WTC11 (cell line): ENCODE data around the gene SEBOX. TPM values are rescaled to one million over a fixed set of nuclear protein-coding genes. Genes with fewer than 3 reads are reported as not detected.

Experiments used
- ATAC-seq: fragments of 200-7000 bp; cut with Tn5 transposase; 2 replicates; pipeline ENCODE4 v1.10.0; 2021; ENCODE audit warnings: mild to moderate bottlenecking, moderate library complexity
- CTCF ChIA-PET: fragments of 300-600 bp; sonication (Branson Sonifier 250); formaldehyde crosslinking; loops from one replicate; lab custom pipeline; 2021; ENCODE audit warnings: antibody characterized with exemption; lab: Charles Lee
- POLR2A ChIA-PET: fragments of 350-600 bp; sonication (Branson Sonifier 250); formaldehyde crosslinking; loops from one replicate; lab custom pipeline; 2021; ENCODE audit warnings: antibody characterized with exemption; lab: Charles Lee
- DNase-seq: peaks from one replicate; pipeline ENCODE4 v3.0.0; 2021; ENCODE audit warnings: low spot score
- H3K27ac Mint-ChIP-seq: 2 replicates; pipeline ENCODE4 v1.8.0; 2021; ENCODE audit warnings: mixed read lengths
- H3K27me3 Mint-ChIP-seq: 2 replicates; pipeline ENCODE4 v1.8.0; 2021; ENCODE audit warnings: low read depth, mild to moderate bottlenecking, moderate library complexity, mixed read lengths
- H3K36me3 Mint-ChIP-seq: 2 replicates; pipeline ENCODE4 v1.8.0; 2021; ENCODE audit warnings: mixed read lengths
- H3K4me1 Mint-ChIP-seq: 2 replicates; pipeline ENCODE4 v1.8.0; 2022; ENCODE audit warnings: mixed read lengths
- H3K4me3 Mint-ChIP-seq: 2 replicates; pipeline ENCODE4 v1.8.0; 2021; ENCODE audit warnings: mild to moderate bottlenecking, moderate library complexity, mixed read lengths
- H3K9me3 Mint-ChIP-seq: 2 replicates; pipeline ENCODE4 v1.8.0; 2021; ENCODE audit warnings: mixed read lengths
- ARID4B ChIP-seq: sonication (generic); formaldehyde crosslinking; IDR thresholded peaks from 2 replicates; pipeline ENCODE4 v1.8.0; 2023; ENCODE audit warnings: missing genetic modification reagents, mild to moderate bottlenecking, borderline replicate concordance
- ATF3 ChIP-seq: sonication (generic); formaldehyde crosslinking; conservative IDR thresholded peaks from 2 replicates; pipeline ENCODE4 v1.8.1; 2022; ENCODE audit warnings: mild to moderate bottlenecking, missing genetic modification reagents
- ELF4 ChIP-seq: sonication (generic); formaldehyde crosslinking; IDR thresholded peaks from 2 replicates; pipeline ENCODE4 v1.8.1; 2022; ENCODE audit warnings: low read depth, mild to moderate bottlenecking, moderate library complexity, missing genetic modification reagents
- GABPB1 ChIP-seq: sonication (generic); formaldehyde crosslinking; IDR thresholded peaks from 2 replicates; pipeline ENCODE4 v1.8.1; 2023; ENCODE audit warnings: mild to moderate bottlenecking, missing genetic modification reagents
- HMGXB4 ChIP-seq: sonication (generic); formaldehyde crosslinking; IDR thresholded peaks from 2 replicates; pipeline ENCODE4 v1.8.1; 2023; ENCODE audit warnings: mild to moderate bottlenecking, moderate library complexity, missing genetic modification reagents
- KAT7 ChIP-seq: sonication (generic); formaldehyde crosslinking; IDR thresholded peaks from 2 replicates; pipeline ENCODE4 v1.8.1; 2023; ENCODE audit warnings: missing genetic modification reagents, mild to moderate bottlenecking, borderline replicate concordance
- RELA ChIP-seq: sonication (generic); formaldehyde crosslinking; IDR thresholded peaks from 2 replicates; pipeline ENCODE4 v1.8.1; 2022; ENCODE audit warnings: missing genetic modification reagents, mild to moderate bottlenecking, borderline replicate concordance
- RORB ChIP-seq: fragments of 250-450 bp; sonication (Bioruptor Pico); IDR thresholded peaks from 2 replicates; pipeline ENCODE4 v1.9.0; 2021; ENCODE audit warnings: mild to moderate bottlenecking
- STAT6 ChIP-seq: sonication (generic); formaldehyde crosslinking; conservative IDR thresholded peaks from 2 replicates; pipeline ENCODE4 v1.8.1; 2023; ENCODE audit warnings: mild to moderate bottlenecking, low read depth, missing genetic modification reagents, moderate library complexity
- ZMAT4 ChIP-seq: fragments of 250-450 bp; sonication (Bioruptor Pico); IDR thresholded peaks from 2 replicates; pipeline ENCODE4 v1.9.0; 2021; ENCODE audit warnings: mild to moderate bottlenecking
- ZNF281 ChIP-seq: sonication (generic); formaldehyde crosslinking; IDR thresholded peaks from 2 replicates; pipeline ENCODE4 v1.8.0; 2023; ENCODE audit warnings: mild to moderate bottlenecking, missing genetic modification reagents
- ZNF317 ChIP-seq: sonication (generic); formaldehyde crosslinking; IDR thresholded peaks from 2 replicates; pipeline ENCODE4 v1.8.1; 2023; ENCODE audit warnings: low read depth, mild to moderate bottlenecking, moderate library complexity, missing genetic modification reagents, borderline replicate concordance
- ZNF532 ChIP-seq: fragments of 250-450 bp; sonication (Bioruptor Pico); IDR thresholded peaks from 2 replicates; pipeline ENCODE4 v1.9.0; 2021; ENCODE audit warnings: mild to moderate bottlenecking, borderline replicate concordance
- total RNA-seq: library from RNA; stranded (reverse); gene quantifications from 3 replicates; pipeline ENCODE4 v1.2.3, GENCODE V29; 2021

Gene SEBOX
- total RNA-seq, 1 experiment from 2014 or later = not detected

GRCh38 chr17:28366605-28367004, 1.6 kb upstream of the SEBOX start (continued):
- TF ChIP-seq KAT7 (CRISPR knock-in tag) = no peak
- TF ChIP-seq, all 79 proteins: peak for 0

GRCh38 chr17:28365487-28365886, 488 bp upstream of the SEBOX start:
- POLR2A ChIA-PET = no interaction called here
- no peak for ATAC-seq
- CTCF ChIA-PET = interaction anchor here (2.0 to 2.5 kb wide), 2 partner anchors 8 to 51 kb away, joined by 7 to 16 read pairs; partner anchors contain the start of gene POLDIP2
- no peak for DNase-seq
- H3K27me3 Mint-ChIP-seq = no peaks in the 10 kb centered on the region; the same call in 1 of the 2 replicates
- no peaks in the 10 kb centered on the region for H3K9me3 Mint-ChIP-seq
- no peak overlapping the region for H3K27ac Mint-ChIP-seq
- peaks cover 13% of the 10 kb centered on the region for H3K36me3 Mint-ChIP-seq
- no peak for TF ChIP-seq ELF4 (CRISPR knock-in tag)
- no peak for TF ChIP-seq GABPB1 (CRISPR knock-in tag)
- no peak for TF ChIP-seq RELA (CRISPR knock-in tag)
- TF ChIP-seq ARID4B (CRISPR knock-in tag) = no peak
- no peak for TF ChIP-seq ATF3 (CRISPR knock-in tag)
- no peak for TF ChIP-seq ZNF532 (CRISPR knock-in tag)
- TF ChIP-seq STAT6 (CRISPR knock-in tag) = no peak
- H3K4me1 Mint-ChIP-seq = peaks cover 9% of the 10 kb centered on the region
- H3K4me3 Mint-ChIP-seq = no peak overlapping the region

- POLR2A ChIA-PET = no interaction called here
- no peak overlapping the region for H3K4me3 Mint-ChIP-seq
- TF ChIP-seq ZNF281 (CRISPR knock-in tag) (no peak), RORB (CRISPR knock-in tag) (no peak), ZMAT4 (no peak), ZNF317 (no peak), HMGXB4 (no peak)
These were observed 986 bp downstream of the SEBOX start for GRCh38 chr17:28363776-28364650.

More at GRCh38 chr17:28363776-28364650, 986 bp downstream of the SEBOX start:
- DNase-seq (no peak), ATAC-seq (no peak)
- CTCF ChIA-PET = interaction anchor here (1.4 to 2.0 kb wide), 2 partner anchors 28 to 52 kb away, joined by 4 to 7 read pairs; partner anchors contain the start of gene TNFAIP1
- Mint-ChIP-seq H3K27ac (no peak overlapping the region), H3K36me3 (peaks cover 22% of the 10 kb centered on the region), H3K4me1 (no peaks in the 10 kb centered on the region), H3K9me3 (no peaks in the 10 kb centered on the region), H3K27me3 (no peaks in the 10 kb centered on the region)
